Adrenal gland (tissue), 12 donors: ENCODE results near the gene CDH12. TPM values are rescaled to one million over a fixed set of nuclear protein-coding genes. Genes with fewer than 3 reads are reported as not detected.

Experiments
- DNase-seq, 7 donors: peaks; one replicate each; pipeline ENCODE4 v3.0.0-alpha.2; 2019 to 2020
- H3K27ac ChIP-seq, 5 donors: fragments of 200-600 bp; sonication (generic) in 4 of 5; 1 replicate in 3 of 5; 2 replicates in 2 of 5; pipeline versions ENCODE4 v1.5.1 to v1.8.0; 2016 to 2020; ENCODE audit warnings: mild to moderate bottlenecking in 1 of 5
- H3K27me3 ChIP-seq: fragments of 200-600 bp; 2 replicates; pipeline ENCODE4 v1.8.0; 2021
- H3K36me3 ChIP-seq, 2 donors: fragments of 200-600 bp; replicated peaks in 1 of 2; 1 replicate in 1 of 2; 2 replicates in 1 of 2; pipeline versions ENCODE4 v1.5.1 to v1.8.0; 2018 to 2022
- H3K4me1 ChIP-seq, 2 donors: fragments of 200-600 bp; replicated peaks in 1 of 2; 1 replicate in 1 of 2; 2 replicates in 1 of 2; pipeline versions ENCODE4 v1.5.1 to v1.8.0; 2018 to 2021
- H3K4me3 ChIP-seq, 4 donors: fragments of 200-600 bp; sonication (generic) in 3 of 4; one replicate each; pipeline ENCODE4 v1.5.1; 2016 to 2018
- H3K9me3 ChIP-seq, 3 donors: fragments of 200-600 bp; sonication (generic) in 1 of 3; replicated peaks in 1 of 3; 1 replicate in 2 of 3; 2 replicates in 1 of 3; pipeline versions ENCODE4 v1.5.1 to v1.8.0; 2016 to 2021
- POLR2A ChIP-seq, 2 donors: fragments of 450-650 bp; IDR thresholded peaks; one replicate each; pipeline ENCODE4 v1.6.1; 2017; ENCODE audit warnings: antibody characterized with exemption in 2 of 2, mild to moderate bottlenecking in 2 of 2, moderate library complexity in 1 of 2
- WGBS, 4 donors: extraction: QIAGEN DNeasy Blood & Tissue Kit in 2 of 4; methylation state at CpG; one replicate each; pipeline versions ENCODE4 v1.1.5 to v1.1.7; 2013 to 2017; 5-methylcytosine and 5-hydroxymethylcytosine counted together
- intact Hi-C, 2 donors: fragments of 100-400 bp; cut with DNase I; formaldehyde crosslinking; loops; one replicate each; pipeline versions ENCODE4 v1.14.1 to v1.15.0; 2022 to 2023
- polyA plus RNA-seq, 3 donors: library from polyadenylated mRNA; stranded (reverse); fragments of 200-250 nt in 2 of 3; fragments of 350-450 nt in 1 of 3; fragmentation: Illumina TruSeq in 1 of 3; extraction: RNeasy Lipid Tissue Mini Kit (QIAGEN cat#74804) in 1 of 3; gene quantifications; one replicate each; pipeline ENCODE4 v1.2.3, GENCODE V29; 2013 to 2014
- total RNA-seq, 9 donors: library from RNA; depleted of rRNA in 4 of 9; stranded (reverse); fragments of >200 nt in 4 of 9; fragments of 120-200 nt in 1 of 9; fragmentation: NEBNext Ultra II Directional in 1 of 9; extraction: Animal tissue kit (Norgen Biotek cat#: 25700) in 1 of 9; gene quantifications; one replicate each; pipeline versions ENCODE4 v1.1.0 to v1.2.4, GENCODE V29; 2013 to 2023
- TF ChIP-seq, protein P1 (sequence below), 6 experiments: fragments of 450-650 bp in 4 of 6; fragments of 200-600 bp in 2 of 6; sonication (generic) in 1 of 6; IDR thresholded peaks; 1 replicate in 5 of 6; 2 replicates in 1 of 6; pipeline versions ENCODE4 v1.5.1 to v1.8.0; 2016 to 2021; ENCODE audit warnings: antibody characterized with exemption in 6 of 6, mild to moderate bottlenecking in 2 of 6, moderate library complexity in 1 of 6
- donor health status: healthy with polysubstance abuse.
- donor health status: Bipolar disorder and iron deficiency.
- donor health status: DM: yes; HTN: yes; CAD: no.
- donor health status: DM: no; HTN: no; CAD: no.
- donor health status: DM: no; HTN: no; CAD: no.
- donor health status: DM: yes; HTN: yes; CAD: no.

The CDH12 gene
- total and polyA plus RNA-seq, 12 donors = 0.80 to 16.5 (median 7.8) TPM

DNA sequence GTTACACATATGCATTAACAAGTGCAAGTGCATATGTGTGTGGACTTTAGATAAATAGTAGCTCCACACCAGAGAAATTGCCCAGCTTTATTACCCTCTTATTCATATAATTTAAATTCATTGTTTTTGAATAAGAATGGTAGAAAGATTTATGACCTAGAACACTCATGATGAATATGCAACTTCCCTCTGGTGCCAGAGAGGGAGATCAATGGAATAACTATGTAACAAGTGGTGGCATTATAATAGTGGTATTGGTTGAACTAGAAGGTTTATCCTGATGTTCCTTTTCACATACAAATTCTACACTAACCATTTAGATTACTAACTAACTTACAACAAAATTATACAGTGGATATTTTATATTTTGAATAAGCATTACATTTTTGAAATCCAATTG lies 607.4 kb downstream of the CDH12 start:
- Histone ChIP-seq H3K27me3 (no peaks in the 10 kb centered on the region), H3K36me3 (no peaks in the 10 kb centered on the region), H3K4me1 (no peaks in the 10 kb centered on the region), H3K4me3 (no peak overlapping the region), H3K9me3 (no peaks in the 10 kb centered on the region), H3K27ac (no peak overlapping the region)
- intact Hi-C loops = no loop called here
- no peak for DNase-seq
- TF ChIP-seq, protein P1, sequence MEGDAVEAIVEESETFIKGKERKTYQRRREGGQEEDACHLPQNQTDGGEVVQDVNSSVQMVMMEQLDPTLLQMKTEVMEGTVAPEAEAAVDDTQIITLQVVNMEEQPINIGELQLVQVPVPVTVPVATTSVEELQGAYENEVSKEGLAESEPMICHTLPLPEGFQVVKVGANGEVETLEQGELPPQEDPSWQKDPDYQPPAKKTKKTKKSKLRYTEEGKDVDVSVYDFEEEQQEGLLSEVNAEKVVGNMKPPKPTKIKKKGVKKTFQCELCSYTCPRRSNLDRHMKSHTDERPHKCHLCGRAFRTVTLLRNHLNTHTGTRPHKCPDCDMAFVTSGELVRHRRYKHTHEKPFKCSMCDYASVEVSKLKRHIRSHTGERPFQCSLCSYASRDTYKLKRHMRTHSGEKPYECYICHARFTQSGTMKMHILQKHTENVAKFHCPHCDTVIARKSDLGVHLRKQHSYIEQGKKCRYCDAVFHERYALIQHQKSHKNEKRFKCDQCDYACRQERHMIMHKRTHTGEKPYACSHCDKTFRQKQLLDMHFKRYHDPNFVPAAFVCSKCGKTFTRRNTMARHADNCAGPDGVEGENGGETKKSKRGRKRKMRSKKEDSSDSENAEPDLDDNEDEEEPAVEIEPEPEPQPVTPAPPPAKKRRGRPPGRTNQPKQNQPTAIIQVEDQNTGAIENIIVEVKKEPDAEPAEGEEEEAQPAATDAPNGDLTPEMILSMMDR (IDR thresholded peaks at IDR 0.05) = no peak
- no peak for TF ChIP-seq POLR2A (IDR thresholded peaks at IDR 0.05)

- Histone ChIP-seq H3K36me3 (no peaks in the 10 kb centered on the region), H3K4me3 (no peak overlapping the region), H3K9me3 (no peaks in the 10 kb centered on the region), H3K27ac (no peak overlapping the region), H3K4me1 (no peaks in the 10 kb centered on the region), H3K27me3 (no peaks in the 10 kb centered on the region)
- TF ChIP-seq, protein P1 (IDR thresholded peaks at IDR 0.05) = no peak
- no peak for TF ChIP-seq POLR2A (IDR thresholded peaks at IDR 0.05)
- WGBS, 4 donors = 73 to 82% (median 77%) methylated on average over 4 of the region's 4 CpGs
- DNase-seq = no peak
- intact Hi-C loops = no loop called here
Measured at GRCh38 chr5:22242532-22242931, 610.6 kb downstream of the CDH12 start.

DNA sequence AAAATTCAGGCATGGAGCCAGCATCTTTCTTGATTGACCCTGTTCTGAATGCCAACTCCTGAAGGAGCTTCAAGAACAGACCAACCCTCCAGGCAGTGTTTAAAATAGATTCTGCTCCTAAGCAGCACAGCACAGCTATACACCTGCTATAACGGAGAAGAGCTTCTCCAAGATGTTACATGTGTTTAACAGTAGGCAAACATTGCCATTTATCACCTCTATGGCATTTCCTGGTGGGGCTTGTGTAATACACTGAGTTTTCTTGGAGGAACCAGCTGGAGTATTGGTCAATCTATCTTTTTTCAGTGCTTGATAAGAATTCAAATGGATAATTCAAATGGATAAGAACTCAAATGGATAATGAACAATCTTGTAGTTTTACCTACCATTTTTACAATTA lies 615.1 kb downstream of the CDH12 start:
- intact Hi-C loops = no loop called here
- no peak overlapping the region for H3K4me3 ChIP-seq
- H3K27me3 ChIP-seq = no peaks in the 10 kb centered on the region
- no peaks in the 10 kb centered on the region for H3K4me1 ChIP-seq
- no peak overlapping the region for H3K27ac ChIP-seq
- 64 to 85% (median 73%) methylated on average over 1 of the region's 1 CpG for WGBS, 4 donors
- H3K9me3 ChIP-seq = no peaks in the 10 kb centered on the region
- no peak for DNase-seq
- TF ChIP-seq POLR2A (IDR thresholded peaks at IDR 0.05) = no peak
- TF ChIP-seq, protein P1 (IDR thresholded peaks at IDR 0.05) = no peak
- no peaks in the 10 kb centered on the region for H3K36me3 ChIP-seq

GRCh38 chr5:22226423-22226822 lies 626.7 kb downstream of the CDH12 start:
- WGBS, 4 donors = 81 to 89% (median 85%) methylated on average over 2 of the region's 2 CpGs

More at GRCh38 chr5:22226423-22226822, 626.7 kb downstream of the CDH12 start:
- TF ChIP-seq, protein P1 (IDR thresholded peaks at IDR 0.05) = no peak
- TF ChIP-seq POLR2A (IDR thresholded peaks at IDR 0.05) = no peak
- Histone ChIP-seq H3K36me3 (no peaks in the 10 kb centered on the region), H3K27ac (no peak overlapping the region), H3K4me3 (no peak overlapping the region), H3K27me3 (no peaks in the 10 kb centered on the region), H3K9me3 (no peaks in the 10 kb centered on the region), H3K4me1 (no peaks in the 10 kb centered on the region)
- intact Hi-C loops = no loop called here
- no peak for DNase-seq
